ENCODE results near the gene RNF34. TPM values are rescaled to one million over a fixed set of nuclear protein-coding genes. Genes with fewer than 3 reads are reported as not detected.

RNF34 gene
- total RNA-seq, 4 donors from 2014 or later: 46.8 to 63.2 (median 49.8) TPM

DNA sequence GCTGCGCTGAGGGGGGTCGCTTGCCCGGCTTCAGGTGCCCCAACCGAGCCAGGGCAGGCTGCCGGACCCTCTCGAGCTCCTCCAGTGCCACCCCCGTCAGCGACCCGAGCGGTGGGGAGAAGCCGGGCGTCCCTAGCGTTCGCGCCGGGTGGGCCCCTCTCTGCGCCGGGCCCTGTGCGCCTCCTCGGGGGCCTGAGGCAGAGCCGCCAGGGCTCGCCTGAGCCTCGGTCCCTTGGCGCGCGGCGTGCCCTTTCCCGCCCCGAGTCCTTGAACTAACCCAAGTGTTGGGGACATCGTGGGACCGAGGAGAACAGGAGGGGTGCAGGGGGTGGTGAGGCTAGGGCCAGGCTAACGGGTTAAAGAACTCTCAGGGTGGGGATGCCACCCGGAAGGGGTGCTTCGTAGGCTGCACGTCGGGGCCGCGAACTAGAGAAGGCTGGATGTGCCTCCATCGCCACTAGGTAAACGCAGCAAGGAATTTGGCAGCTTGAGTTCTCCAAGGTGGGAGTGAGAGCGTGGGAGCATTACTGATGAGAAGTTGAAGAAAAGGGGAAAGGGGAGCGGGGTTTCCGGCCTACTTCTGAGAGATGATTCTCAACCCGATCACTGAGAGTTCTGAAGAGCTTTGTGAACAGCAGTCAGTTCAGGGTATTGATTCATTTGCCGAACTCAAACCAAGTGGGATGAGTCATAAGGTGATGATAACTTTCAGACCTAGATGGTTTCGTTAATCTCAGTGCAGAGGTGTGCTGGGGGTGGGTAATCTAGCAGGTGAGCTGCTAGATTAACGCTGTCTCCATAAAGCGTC is 618 bp downstream of the RNF34 start:
- DNase-seq: peak; percentile 52

DNA sequence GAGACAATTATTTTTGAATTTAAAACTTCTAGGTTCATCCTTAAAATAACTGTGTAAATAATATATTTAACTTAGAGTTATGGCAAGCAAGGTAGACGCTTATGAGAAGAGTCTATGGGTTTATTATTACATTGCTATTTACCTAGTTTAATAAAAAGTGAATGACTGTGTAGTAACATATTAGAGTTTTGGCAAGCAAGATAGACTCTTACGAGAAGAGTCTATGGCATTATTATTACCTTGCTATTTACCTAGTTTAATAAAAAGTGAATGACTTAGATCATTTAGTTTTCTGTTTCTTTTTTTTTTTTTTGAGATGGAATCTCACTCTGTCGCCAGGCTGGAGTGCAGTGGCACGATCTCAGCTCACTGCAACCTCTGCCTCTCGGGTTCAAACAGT is 3.8 kb downstream of the RNF34 start:
- no peak overlapping the region for H3K27ac ChIP-seq
- H3K36me3 ChIP-seq: peaks cover 0 to 7% (median 0%) of the 10 kb centered on the region in 4 donors
- no peak overlapping the region for H3K4me3 ChIP-seq
- 79 to 85% methylated on average over 4 to 5 of the region's 5 CpGs for WGBS, 2 donors (ENCODE audit: low coverage in 1 of 2)
- intact Hi-C loops (cut with DNase I; ENCODE audit: low total_unique reads) (loop anchor here (5.0 kb wide), 1 partner anchor 51 kb away; the partner anchor contains the start of gene ANAPC5), in situ Hi-C loops (cut with MboI; ENCODE audit: low pct_ligation_motif_present in 1 of 4, low pct_unique_long_range_greater_than_20kb in 1 of 4, low sequenced_read_pairs in 3 of 4) (no loop called here)
- no peaks in the 10 kb centered on the region for H3K9me3 ChIP-seq
- H3K27me3 ChIP-seq: no peaks in the 10 kb centered on the region
- TF ChIP-seq EP300 (IDR thresholded peaks at IDR 0.05; ENCODE audit: low read depth) (no peak), POLR2A (IDR thresholded peaks at IDR 0.05) (no peak), POLR2AphosphoS5 (IDR thresholded peaks at IDR 0.05) (no peak)
- TF ChIP-seq, protein P1, sequence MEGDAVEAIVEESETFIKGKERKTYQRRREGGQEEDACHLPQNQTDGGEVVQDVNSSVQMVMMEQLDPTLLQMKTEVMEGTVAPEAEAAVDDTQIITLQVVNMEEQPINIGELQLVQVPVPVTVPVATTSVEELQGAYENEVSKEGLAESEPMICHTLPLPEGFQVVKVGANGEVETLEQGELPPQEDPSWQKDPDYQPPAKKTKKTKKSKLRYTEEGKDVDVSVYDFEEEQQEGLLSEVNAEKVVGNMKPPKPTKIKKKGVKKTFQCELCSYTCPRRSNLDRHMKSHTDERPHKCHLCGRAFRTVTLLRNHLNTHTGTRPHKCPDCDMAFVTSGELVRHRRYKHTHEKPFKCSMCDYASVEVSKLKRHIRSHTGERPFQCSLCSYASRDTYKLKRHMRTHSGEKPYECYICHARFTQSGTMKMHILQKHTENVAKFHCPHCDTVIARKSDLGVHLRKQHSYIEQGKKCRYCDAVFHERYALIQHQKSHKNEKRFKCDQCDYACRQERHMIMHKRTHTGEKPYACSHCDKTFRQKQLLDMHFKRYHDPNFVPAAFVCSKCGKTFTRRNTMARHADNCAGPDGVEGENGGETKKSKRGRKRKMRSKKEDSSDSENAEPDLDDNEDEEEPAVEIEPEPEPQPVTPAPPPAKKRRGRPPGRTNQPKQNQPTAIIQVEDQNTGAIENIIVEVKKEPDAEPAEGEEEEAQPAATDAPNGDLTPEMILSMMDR (IDR thresholded peaks at IDR 0.05): no peak
- DNase-seq: no peak
- peaks cover 8 to 38% (median 18%) of the 10 kb centered on the region in 4 donors for H3K4me1 ChIP-seq

More for the DNA sequence above, 618 bp downstream of the RNF34 start:
- in situ Hi-C loops (cut with MboI; ENCODE audit: low pct_ligation_motif_present in 1 of 4, low pct_unique_long_range_greater_than_20kb in 1 of 4, low sequenced_read_pairs in 3 of 4): no loop called here
- Histone ChIP-seq H3K36me3 (peaks cover 0 to 7% (median 0%) of the 10 kb centered on the region in 4 donors), H3K9me3 (no peaks in the 10 kb centered on the region), H3K4me3 (peak overlapping the region; percentile 68 to 94 (median 74)), H3K27ac (peak overlapping the region; percentile 94 to 98 (median 96)), H3K27me3 (no peaks in the 10 kb centered on the region), H3K4me1 (peaks cover 8 to 43% (median 20%) of the 10 kb centered on the region in 4 donors)
- intact Hi-C loops (cut with DNase I; ENCODE audit: low total_unique reads): loop anchor here (5.0 kb wide), 1 partner anchor 48 kb away; the partner anchor contains the start of gene ANAPC5
- no peak for TF ChIP-seq POLR2A (IDR thresholded peaks at IDR 0.05)
- peak in 1 of 3 donors; percentile 20 for TF ChIP-seq POLR2AphosphoS5 (IDR thresholded peaks at IDR 0.05)
- 0 to 1% methylated on average over 6 to 48 of the region's 48 CpGs for WGBS, 2 donors (ENCODE audit: low coverage in 1 of 2)

DNA sequence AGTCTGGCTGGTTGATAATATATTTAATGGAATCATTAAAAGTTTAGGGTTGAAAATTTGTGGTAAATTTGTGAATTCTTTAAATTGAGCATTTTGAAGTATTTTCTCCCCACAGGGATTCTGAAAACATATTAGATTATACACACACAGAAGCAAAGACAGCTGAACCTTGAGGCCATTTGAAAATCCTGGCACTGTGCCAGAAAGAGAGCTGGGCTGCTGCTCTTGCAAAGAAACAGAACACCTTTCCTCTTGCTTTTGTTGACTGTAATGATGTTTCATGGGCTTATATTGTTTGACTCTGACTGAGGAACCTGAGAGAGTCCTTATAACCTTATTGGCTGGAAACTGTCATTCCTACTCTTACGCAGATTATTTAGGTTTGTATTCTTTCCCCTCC is 4.8 kb downstream of the RNF34 start:
- no peak overlapping the region for H3K27ac ChIP-seq
- no peak for TF ChIP-seq POLR2AphosphoS5 (IDR thresholded peaks at IDR 0.05)
- 78 to 94% methylated on average over 1 of the region's 1 CpG for WGBS, 2 donors (ENCODE audit: low coverage in 1 of 2)

DNA sequence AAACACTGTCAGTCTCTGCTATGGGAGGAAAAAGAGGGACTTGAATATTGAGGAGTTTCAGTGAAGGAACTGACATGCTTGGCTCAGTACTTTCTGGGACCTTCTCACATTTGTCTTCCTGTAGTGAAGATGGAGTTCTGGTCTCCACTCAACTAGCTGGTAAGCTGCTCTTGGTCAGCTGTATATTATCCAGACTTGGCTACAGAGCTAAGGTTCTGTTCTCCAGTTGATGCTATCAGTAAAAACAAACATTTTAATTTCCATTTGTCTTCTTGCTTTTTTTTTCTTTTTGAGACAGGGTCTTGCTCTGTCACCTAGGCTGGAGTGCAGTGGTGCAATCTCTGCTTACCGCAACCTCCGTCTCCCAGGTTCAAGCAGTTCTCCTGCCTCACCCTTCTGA is 5.3 kb downstream of the RNF34 start:
- H3K4me3 ChIP-seq: no peak overlapping the region
- DNase-seq: no peak
- no peaks in the 10 kb centered on the region for H3K27me3 ChIP-seq
- WGBS, 2 donors (ENCODE audit: low coverage in 1 of 2): 98 to 100% methylated on average over 2 of the region's 2 CpGs
- peaks cover 0 to 7% (median 0%) of the 10 kb centered on the region in 4 donors for H3K36me3 ChIP-seq
- in situ Hi-C loops (cut with MboI; ENCODE audit: low pct_ligation_motif_present in 1 of 4, low pct_unique_long_range_greater_than_20kb in 1 of 4, low sequenced_read_pairs in 3 of 4): no loop called here
- peaks cover 8 to 33% (median 12%) of the 10 kb centered on the region in 4 donors for H3K4me1 ChIP-seq
- intact Hi-C loops (cut with DNase I; ENCODE audit: low total_unique reads): no loop called here
- H3K27ac ChIP-seq: no peak overlapping the region
- no peak for TF ChIP-seq EP300 (IDR thresholded peaks at IDR 0.05; ENCODE audit: low read depth)
- TF ChIP-seq POLR2AphosphoS5 (IDR thresholded peaks at IDR 0.05): no peak
- TF ChIP-seq POLR2A (IDR thresholded peaks at IDR 0.05): no peak
- TF ChIP-seq, protein P1 (IDR thresholded peaks at IDR 0.05): no peak
- H3K9me3 ChIP-seq: no peaks in the 10 kb centered on the region

More for the DNA sequence above, 4.8 kb downstream of the RNF34 start:
- Histone ChIP-seq H3K4me3 (no peak overlapping the region), H3K9me3 (no peaks in the 10 kb centered on the region), H3K36me3 (peaks cover 0 to 7% (median 0%) of the 10 kb centered on the region in 4 donors), H3K27me3 (no peaks in the 10 kb centered on the region), H3K4me1 (peaks cover 8 to 33% (median 12%) of the 10 kb centered on the region in 4 donors)
- intact Hi-C loops (cut with DNase I; ENCODE audit: low total_unique reads): loop anchor here (5.0 kb wide), 1 partner anchor 52 kb away; the partner anchor contains the start of gene ANAPC5
- in situ Hi-C loops (cut with MboI; ENCODE audit: low pct_ligation_motif_present in 1 of 4, low pct_unique_long_range_greater_than_20kb in 1 of 4, low sequenced_read_pairs in 3 of 4): no loop called here
- DNase-seq: no peak

DNA sequence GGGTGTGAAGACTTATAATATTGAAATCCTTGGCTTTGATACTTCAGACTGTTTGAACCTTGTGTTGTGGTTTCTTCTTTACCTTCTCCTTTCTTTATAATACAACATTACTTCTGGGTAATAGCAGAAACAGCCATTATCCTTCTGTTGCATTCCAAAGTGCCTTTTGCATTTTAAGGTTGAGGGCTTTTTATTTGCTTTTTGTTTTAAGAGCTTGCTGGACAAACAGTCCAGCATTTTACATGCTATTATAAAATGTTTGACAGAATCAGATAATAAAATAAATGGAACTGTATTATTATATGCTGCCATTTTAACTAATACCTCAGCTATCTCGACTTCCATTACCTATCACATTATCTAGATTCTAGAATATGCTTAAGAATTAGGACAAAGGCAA is 14.0 kb downstream of the RNF34 start:
- WGBS, 2 donors (ENCODE audit: low coverage in 1 of 2): 62 to 75% methylated on average over 1 of the region's 1 CpG
- no peaks in the 10 kb centered on the region for H3K27me3 ChIP-seq
- H3K9me3 ChIP-seq: no peaks in the 10 kb centered on the region
- intact Hi-C loops (cut with DNase I; ENCODE audit: low total_unique reads) (no loop called here), in situ Hi-C loops (cut with MboI; ENCODE audit: low pct_ligation_motif_present in 1 of 4, low pct_unique_long_range_greater_than_20kb in 1 of 4, low sequenced_read_pairs in 3 of 4) (no loop called here)
- H3K36me3 ChIP-seq: peaks cover 0 to 38% (median 6%) of the 10 kb centered on the region in 4 donors
- no peak overlapping the region for H3K4me3 ChIP-seq
- no peak for DNase-seq
- TF ChIP-seq POLR2A (IDR thresholded peaks at IDR 0.05) (no peak), EP300 (IDR thresholded peaks at IDR 0.05; ENCODE audit: low read depth) (no peak), POLR2AphosphoS5 (IDR thresholded peaks at IDR 0.05) (no peak)
- TF ChIP-seq, protein P1 (IDR thresholded peaks at IDR 0.05): no peak
- peaks cover 0 to 5% (median 2%) of the 10 kb centered on the region in 4 donors for H3K4me1 ChIP-seq
- no peak overlapping the region for H3K27ac ChIP-seq
